ENCODE data around the gene STK16. TPM values are rescaled to one million over a fixed set of nuclear protein-coding genes. Genes with fewer than 3 reads are reported as not detected.

The STK16 gene
- total and polyA plus RNA-seq, 2 of the 13 experiments (the other 11 are each of a cell fraction or from before 2014, with no cell fraction given), result 28.0 to 50.9 TPM

- H4K20me1 ChIP-seq (ENCODE audit: insufficient read depth, low read length), result no peaks in the 10 kb centered on the region
- H3K27me3 ChIP-seq (ENCODE audit: control insufficient read depth in 1 of 2, insufficient read depth in 2 of 2, low read length in 2 of 2), result peaks cover 6 to 87% of the 10 kb centered on the region in 2 experiments; a peak in 4 of 5 replicates
- ATAC-seq (no peak), DNase-seq (ENCODE audit: low spot score) (no peak), FAIRE-seq (no peak)
- intact Hi-C loops (cut with micrococcal nuclease; ENCODE audit: unreplicated experiment), result loop anchor here (5.0 to 10.0 kb wide), 2 partner anchors 239 kb away; no protein-coding TSS in a partner anchor
- no peaks in the 10 kb centered on the region for H3K79me2 ChIP-seq (ENCODE audit: insufficient read depth, low read length)
- WGBS (ENCODE audit: low lambda C conversion rate), result 29% methylated on average over 13 of the region's 14 CpGs
- in situ Hi-C loops (cut with HindIII; ENCODE audit: extremely low pct_ligation_motif_present, low pct_unique_long_range_greater_than_20kb), result loop anchor here (5.0 kb wide), 1 partner anchor 124 kb away; the partner anchor contains the start of gene SLC23A3
- POLR2A ChIA-PET, result interaction anchor here (1.6 to 1.9 kb wide), 2 partner anchors 78 to 88 kb away, joined by 5 to 15 read pairs; partner anchors contain the start of gene ABCB6
- no peak overlapping the region for H2AFZ ChIP-seq (ENCODE audit: low read length)
- H3K4me1 ChIP-seq (ENCODE audit: insufficient read depth, low read length), result peaks cover 42% of the 10 kb centered on the region
- no peaks in the 10 kb centered on the region for H3K9me3 ChIP-seq (ENCODE audit: low read length)
- H3K9ac ChIP-seq (ENCODE audit: insufficient read depth, low read depth, low read length), result no peak overlapping the region
- H3K27ac ChIP-seq (ENCODE audit: extremely low read length, insufficient read depth, low read length), result no peak overlapping the region
- no peak overlapping the region for H3K4me2 ChIP-seq (ENCODE audit: low read depth, low read length)
- no peaks in the 10 kb centered on the region for H3K36me3 ChIP-seq (replicated peaks in 1 of 2; ENCODE audit: control insufficient read depth in 1 of 2, insufficient read depth in 2 of 2, low read length in 2 of 2)
- no TSS peak for BruUV-seq (replicated peaks)
- CTCF ChIA-PET (ENCODE audit: low intra/inter-chr PET ratio, low total read pairs), result interaction anchor here (1.8 to 3.4 kb wide), 2 partner anchors 78 to 137 kb away, joined by 8 to 50 read pairs; partner anchors contain the start of gene NHEJ1
- TF ChIP-seq, protein P1, sequence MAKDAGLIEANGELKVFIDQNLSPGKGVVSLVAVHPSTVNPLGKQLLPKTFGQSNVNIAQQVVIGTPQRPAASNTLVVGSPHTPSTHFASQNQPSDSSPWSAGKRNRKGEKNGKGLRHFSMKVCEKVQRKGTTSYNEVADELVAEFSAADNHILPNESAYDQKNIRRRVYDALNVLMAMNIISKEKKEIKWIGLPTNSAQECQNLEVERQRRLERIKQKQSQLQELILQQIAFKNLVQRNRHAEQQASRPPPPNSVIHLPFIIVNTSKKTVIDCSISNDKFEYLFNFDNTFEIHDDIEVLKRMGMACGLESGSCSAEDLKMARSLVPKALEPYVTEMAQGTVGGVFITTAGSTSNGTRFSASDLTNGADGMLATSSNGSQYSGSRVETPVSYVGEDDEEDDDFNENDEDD (CRISPR knock-in tag; IDR thresholded peaks at IDR 0.05; ENCODE audit: borderline replicate concordance), result peak; percentile 29; the same call in 1 of the 2 replicates
- TF ChIP-seq ZBTB33 (CRISPR knock-in tag; IDR thresholded peaks at IDR 0.05), result 0 out of 2 replicates have a peak, but pooled peaks have one; percentile 18
- TF ChIP-seq ZSCAN21 (CRISPR knock-in tag; IDR thresholded peaks at IDR 0.05; ENCODE audit: borderline replicate concordance), result no peak
- TF ChIP-seq ZBTB38 (CRISPR knock-in tag; IDR thresholded peaks at IDR 0.05), result 0 out of 2 replicates have a peak, but pooled peaks have one; percentile 18
- TF ChIP-seq CREB1 (IDR thresholded peaks at IDR 0.05), result peak; percentile 62
- TF ChIP-seq CREB1 (CRISPR knock-in tag; IDR thresholded peaks at IDR 0.05), result no peak
- 0 out of 2 replicates have a peak, but pooled peaks have one; percentile 9 for TF ChIP-seq SAP130 (CRISPR knock-in tag; IDR thresholded peaks at IDR 0.05; ENCODE audit: low read depth)
- TF ChIP-seq ZNF83 (CRISPR knock-in tag; IDR thresholded peaks at IDR 0.05; ENCODE audit: borderline replicate concordance), result no peak
- 0 out of 2 replicates have a peak, but pooled peaks have one; percentile 15 for TF ChIP-seq RFX5 (IDR thresholded peaks at IDR 0.05; ENCODE audit: low read depth, low read length)
- no peak for TF ChIP-seq KDM5A (IDR thresholded peaks at IDR 0.05; ENCODE audit: borderline replicate concordance, low read length)
- no peak overlapping the region for H3K4me3 ChIP-seq (replicated peaks in 1 of 3; ENCODE audit: insufficient read depth in 1 of 3, low read depth in 2 of 3, low read length in 3 of 3)
Observed at GRCh38 chr2:219296142-219296541, 50.9 kb downstream of the STK16 start.
